GM10266 (cell line): ENCODE results near the gene TEX264.

ENCODE experiments used
- DNase-seq: peaks from one replicate; pipeline ENCODE4 v3.0.0; 2012; ENCODE audit errors: extremely low spot score
- TF ChIP-seq, protein P1 (sequence below): IDR thresholded peaks from 2 replicates; pipeline ENCODE4 v1.5.1; 2012; ENCODE audit warnings: mild to moderate bottlenecking, low read depth; ENCODE audit not compliant: control insufficient read depth, insufficient read depth; ENCODE audit errors: missing control alignments

Gene TEX264

DNA sequence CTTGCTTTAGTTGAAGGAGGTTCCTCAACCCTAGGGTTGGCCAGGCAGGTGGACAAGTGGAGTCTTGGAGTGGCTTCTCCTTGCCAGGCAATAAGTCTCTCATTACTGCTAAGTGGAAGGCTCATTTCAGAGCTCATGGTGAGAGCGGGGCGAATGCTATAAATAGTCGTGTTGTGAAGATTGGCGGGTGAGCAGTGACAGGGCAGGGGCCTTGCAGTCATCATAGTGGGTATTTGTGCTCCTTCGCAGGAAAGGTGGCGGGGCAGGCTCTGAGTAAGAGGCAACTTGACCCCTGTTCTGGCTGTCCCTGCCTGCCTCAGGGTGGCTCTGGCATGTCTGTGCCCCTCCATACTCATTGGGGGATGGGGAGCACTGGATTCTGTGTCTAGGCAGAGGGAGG is 27.2 kb downstream of the TEX264 start:
- DNase-seq = no peak
- TF ChIP-seq, protein P1, sequence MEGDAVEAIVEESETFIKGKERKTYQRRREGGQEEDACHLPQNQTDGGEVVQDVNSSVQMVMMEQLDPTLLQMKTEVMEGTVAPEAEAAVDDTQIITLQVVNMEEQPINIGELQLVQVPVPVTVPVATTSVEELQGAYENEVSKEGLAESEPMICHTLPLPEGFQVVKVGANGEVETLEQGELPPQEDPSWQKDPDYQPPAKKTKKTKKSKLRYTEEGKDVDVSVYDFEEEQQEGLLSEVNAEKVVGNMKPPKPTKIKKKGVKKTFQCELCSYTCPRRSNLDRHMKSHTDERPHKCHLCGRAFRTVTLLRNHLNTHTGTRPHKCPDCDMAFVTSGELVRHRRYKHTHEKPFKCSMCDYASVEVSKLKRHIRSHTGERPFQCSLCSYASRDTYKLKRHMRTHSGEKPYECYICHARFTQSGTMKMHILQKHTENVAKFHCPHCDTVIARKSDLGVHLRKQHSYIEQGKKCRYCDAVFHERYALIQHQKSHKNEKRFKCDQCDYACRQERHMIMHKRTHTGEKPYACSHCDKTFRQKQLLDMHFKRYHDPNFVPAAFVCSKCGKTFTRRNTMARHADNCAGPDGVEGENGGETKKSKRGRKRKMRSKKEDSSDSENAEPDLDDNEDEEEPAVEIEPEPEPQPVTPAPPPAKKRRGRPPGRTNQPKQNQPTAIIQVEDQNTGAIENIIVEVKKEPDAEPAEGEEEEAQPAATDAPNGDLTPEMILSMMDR = no peak

- TF ChIP-seq, protein P1 = no peak
- no peak for DNase-seq
Observed at GRCh38 chr3:51700403-51700802, 29.4 kb downstream of the TEX264 start.

DNA sequence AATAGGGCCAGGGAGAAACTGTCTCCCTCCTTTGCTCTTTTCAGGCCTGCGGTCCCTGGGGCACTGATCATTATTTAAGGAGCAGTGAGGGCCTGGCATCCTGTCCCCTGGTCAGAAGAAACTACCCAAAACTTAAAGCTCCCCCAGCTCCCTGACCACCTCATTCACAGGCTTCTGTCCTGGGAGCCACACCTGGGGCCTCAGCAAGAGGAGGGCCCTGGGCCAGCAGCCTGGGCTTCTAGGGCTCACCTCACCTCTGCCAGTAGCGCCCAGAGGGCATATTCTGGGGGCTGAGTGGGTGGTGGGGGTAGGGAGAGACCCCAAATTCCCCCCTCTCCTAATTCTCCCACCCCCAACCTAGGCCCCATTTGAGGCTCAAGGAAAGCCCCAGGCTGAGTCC is 31.1 kb downstream of the TEX264 start:
- TF ChIP-seq, protein P1 = no peak
- DNase-seq = no peak

DNA sequence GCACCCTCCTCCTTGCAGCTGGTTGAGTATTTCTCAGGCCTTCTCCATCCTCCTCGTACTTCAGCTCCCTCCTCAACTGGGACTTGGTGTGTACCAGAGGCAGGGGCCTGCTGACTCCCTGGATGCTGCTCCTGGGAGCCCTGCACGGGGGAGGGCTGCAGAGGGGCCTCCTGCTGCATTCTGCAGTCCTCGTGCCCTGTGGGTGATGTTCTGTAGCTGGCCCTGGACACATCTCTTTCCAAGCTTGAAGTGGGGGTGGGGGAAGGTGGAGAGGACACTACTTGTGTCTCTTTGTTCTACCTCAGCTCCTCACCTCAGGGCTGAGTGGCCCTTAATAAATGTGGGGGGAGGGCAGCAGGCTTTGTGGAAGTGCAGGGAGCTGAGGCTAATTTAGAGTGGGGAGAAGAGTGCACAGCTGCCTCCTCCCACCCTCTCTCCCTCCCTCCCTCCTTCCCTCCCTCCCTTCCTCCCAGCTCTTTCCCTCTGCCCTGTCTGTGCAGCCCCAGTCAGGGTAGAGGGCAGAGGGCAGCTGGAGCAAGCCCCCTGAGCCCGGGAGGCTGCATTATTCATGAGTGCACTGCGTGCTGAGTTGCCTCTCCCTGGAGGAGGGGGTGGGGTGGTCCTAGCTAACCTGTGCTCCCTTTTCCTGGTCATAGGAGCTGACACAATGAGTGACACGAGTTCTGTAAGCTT is 32.2 kb downstream of the TEX264 start:
- no peak for DNase-seq
- TF ChIP-seq, protein P1 = no peak

DNA sequence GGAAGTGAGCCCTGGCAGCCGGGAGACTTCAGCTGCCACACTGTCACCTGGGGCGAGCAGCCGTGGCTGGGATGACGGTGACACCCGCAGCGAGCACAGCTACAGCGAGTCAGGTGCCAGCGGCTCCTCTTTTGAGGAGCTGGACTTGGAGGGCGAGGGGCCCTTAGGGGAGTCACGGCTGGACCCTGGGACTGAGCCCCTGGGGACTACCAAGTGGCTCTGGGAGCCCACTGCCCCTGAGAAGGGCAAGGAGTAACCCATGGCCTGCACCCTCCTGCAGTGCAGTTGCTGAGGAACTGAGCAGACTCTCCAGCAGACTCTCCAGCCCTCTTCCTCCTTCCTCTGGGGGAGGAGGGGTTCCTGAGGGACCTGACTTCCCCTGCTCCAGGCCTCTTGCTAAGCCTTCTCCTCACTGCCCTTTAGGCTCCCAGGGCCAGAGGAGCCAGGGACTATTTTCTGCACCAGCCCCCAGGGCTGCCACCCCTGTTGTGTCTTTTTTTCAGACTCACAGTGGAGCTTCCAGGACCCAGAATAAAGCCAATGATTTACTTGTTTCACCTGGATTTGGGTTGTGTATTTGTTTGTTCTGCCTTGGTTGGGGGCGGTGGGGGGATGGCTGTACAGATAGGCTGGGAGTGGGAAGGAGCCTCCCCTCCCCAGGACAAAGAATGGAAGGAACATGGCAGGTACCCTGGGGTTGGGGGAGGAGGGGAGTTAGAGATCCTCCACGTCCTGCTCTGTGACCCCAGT is 32.9 kb downstream of the TEX264 start:
- DNase-seq = no peak
- TF ChIP-seq, protein P1 = no peak

GRCh38 chr3:51704511-51704950 is 33.5 kb downstream of the TEX264 start:
- DNase-seq = no peak
- TF ChIP-seq, protein P1 = no peak
